ENCODE results near the gene SCNN1G. TPM values are rescaled to one million over a fixed set of nuclear protein-coding genes. Genes with fewer than 3 reads are reported as not detected.

SCNN1G gene
- total RNA-seq, 1 donor from 2014 or later, result not detected

DNA sequence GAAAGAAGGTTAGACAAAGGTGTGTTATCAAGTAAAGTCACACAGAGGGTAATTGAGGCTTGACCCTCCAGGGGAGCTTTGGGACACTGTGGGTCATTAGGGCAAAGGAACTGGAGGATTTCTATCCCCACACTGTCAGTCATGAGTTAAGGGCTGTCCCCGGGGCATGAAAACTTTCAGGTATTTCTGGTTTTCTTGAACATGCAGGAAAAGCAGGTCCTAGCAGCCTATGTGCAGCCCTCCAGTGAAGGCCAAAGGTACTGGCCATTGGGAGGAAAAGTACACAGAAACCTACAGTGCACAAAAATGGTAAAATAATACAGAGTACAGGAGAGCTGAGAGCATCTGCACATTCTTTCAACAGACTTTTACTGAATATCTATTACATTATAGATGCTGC, 75.1 kb downstream of the SCNN1G start:
- H3K9me3 Mint-ChIP-seq, result peaks cover 2% of the 10 kb centered on the region
- peaks cover 2% of the 10 kb centered on the region for H3K27me3 Mint-ChIP-seq (ENCODE audit: insufficient read depth, low read depth)
- Histone ChIP-seq H3K9ac (no peak overlapping the region), H3K4me2 (no peak overlapping the region), H4K20me1 (ENCODE audit: low read depth) (no peaks in the 10 kb centered on the region), H3K27me3 (no peaks in the 10 kb centered on the region), H3K9me3 (ENCODE audit: low read depth) (no peaks in the 10 kb centered on the region), H3K27ac (no peak overlapping the region), H3K4me1 (no peaks in the 10 kb centered on the region), H3K36me3 (no peaks in the 10 kb centered on the region), H3K79me2 (ENCODE audit: low read depth) (no peaks in the 10 kb centered on the region), H3F3A (ENCODE audit: low read depth) (peaks cover 3% of the 10 kb centered on the region), H3K4me3 (no peak overlapping the region), H2AFZ (replicated peaks) (no peak overlapping the region)
- H3K4me1 Mint-ChIP-seq, result no peaks in the 10 kb centered on the region
- no peak overlapping the region for H3K4me3 Mint-ChIP-seq
- no peaks in the 10 kb centered on the region for H3K36me3 Mint-ChIP-seq
- DNase-seq (ENCODE audit: low spot score), result no peak
- no peak for TF ChIP-seq EZH2 (IDR thresholded peaks at IDR 0.05)
- TF ChIP-seq, protein P1, sequence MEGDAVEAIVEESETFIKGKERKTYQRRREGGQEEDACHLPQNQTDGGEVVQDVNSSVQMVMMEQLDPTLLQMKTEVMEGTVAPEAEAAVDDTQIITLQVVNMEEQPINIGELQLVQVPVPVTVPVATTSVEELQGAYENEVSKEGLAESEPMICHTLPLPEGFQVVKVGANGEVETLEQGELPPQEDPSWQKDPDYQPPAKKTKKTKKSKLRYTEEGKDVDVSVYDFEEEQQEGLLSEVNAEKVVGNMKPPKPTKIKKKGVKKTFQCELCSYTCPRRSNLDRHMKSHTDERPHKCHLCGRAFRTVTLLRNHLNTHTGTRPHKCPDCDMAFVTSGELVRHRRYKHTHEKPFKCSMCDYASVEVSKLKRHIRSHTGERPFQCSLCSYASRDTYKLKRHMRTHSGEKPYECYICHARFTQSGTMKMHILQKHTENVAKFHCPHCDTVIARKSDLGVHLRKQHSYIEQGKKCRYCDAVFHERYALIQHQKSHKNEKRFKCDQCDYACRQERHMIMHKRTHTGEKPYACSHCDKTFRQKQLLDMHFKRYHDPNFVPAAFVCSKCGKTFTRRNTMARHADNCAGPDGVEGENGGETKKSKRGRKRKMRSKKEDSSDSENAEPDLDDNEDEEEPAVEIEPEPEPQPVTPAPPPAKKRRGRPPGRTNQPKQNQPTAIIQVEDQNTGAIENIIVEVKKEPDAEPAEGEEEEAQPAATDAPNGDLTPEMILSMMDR (IDR thresholded peaks at IDR 0.05), result no peak
- TF ChIP-seq EZH2phosphoT487 (IDR thresholded peaks at IDR 0.05), result no peak
- H3K27ac Mint-ChIP-seq, result no peak overlapping the region

- H3F3A ChIP-seq (ENCODE audit: low read depth), result no peaks in the 10 kb centered on the region
- no peak overlapping the region for H3K4me3 ChIP-seq
- no peak overlapping the region for H2AFZ ChIP-seq (replicated peaks)
- no peak overlapping the region for H3K27ac ChIP-seq
- Mint-ChIP-seq H3K27me3 (ENCODE audit: insufficient read depth, low read depth) (peaks cover 3% of the 10 kb centered on the region), H3K36me3 (no peaks in the 10 kb centered on the region), H3K27ac (no peak overlapping the region), H3K4me3 (no peak overlapping the region), H3K4me1 (no peaks in the 10 kb centered on the region), H3K9me3 (peaks cover 2% of the 10 kb centered on the region)
- H3K4me1 ChIP-seq, result no peaks in the 10 kb centered on the region
- H3K4me2 ChIP-seq, result no peak overlapping the region
- no peaks in the 10 kb centered on the region for H3K79me2 ChIP-seq (ENCODE audit: low read depth)
- H3K9ac ChIP-seq, result no peak overlapping the region
- TF ChIP-seq EZH2phosphoT487 (IDR thresholded peaks at IDR 0.05), result no peak
- TF ChIP-seq, protein P1 (IDR thresholded peaks at IDR 0.05), result no peak
- TF ChIP-seq EZH2 (IDR thresholded peaks at IDR 0.05), result no peak
- DNase-seq (ENCODE audit: low spot score), result no peak
- no peaks in the 10 kb centered on the region for H3K9me3 ChIP-seq (ENCODE audit: low read depth)
- no peaks in the 10 kb centered on the region for H3K27me3 ChIP-seq
- H3K36me3 ChIP-seq, result no peaks in the 10 kb centered on the region
- H4K20me1 ChIP-seq (ENCODE audit: low read depth), result no peaks in the 10 kb centered on the region
These were observed 76.3 kb downstream of the SCNN1G start for GRCh38 chr16:23258919-23259237.

Other genes starting within 250 kb of the SCNN1G start
- 7.8 and 9.0 TPM in 2 replicates for gene USP31, start 33.3 kb upstream of the SCNN1G start, total RNA-seq (ENCODE audit: low replicate concordance)
- not detected in 2 replicates for gene SCNN1B, start 119.6 kb downstream of the SCNN1G start, total RNA-seq (ENCODE audit: low replicate concordance)

Data from neural progenitor cell (in vitro differentiated cells).